NB4 (cell line): ENCODE data around the gene SLC16A3.

ENCODE experiments used
- DNase-seq: peaks from one replicate; pipeline ENCODE4 v3.0.0; 2010; ENCODE audit warnings: low read depth
- H3K4me3 ChIP-seq: one replicate; pipeline ENCODE4 v1.5.1; 2011; ENCODE audit warnings: mild to moderate bottlenecking, low read depth, low read length, moderate library complexity
- CTCF ChIP-seq: IDR thresholded peaks from one replicate; pipeline ENCODE4 v1.5.1; 2012; ENCODE audit warnings: low read depth, low read length
- MAX ChIP-seq: IDR thresholded peaks from 2 replicates; pipeline ENCODE4 v1.6.1; 2011; ENCODE audit warnings: low read depth, low read length
- MYC ChIP-seq: IDR thresholded peaks from 2 replicates; pipeline ENCODE4 v1.6.1; 2011; ENCODE audit warnings: low read depth, low read length
- POLR2A ChIP-seq: IDR thresholded peaks from 2 replicates; pipeline ENCODE4 v1.6.1; 2011; ENCODE audit warnings: mild to moderate bottlenecking; ENCODE audit not compliant: insufficient read length; ENCODE audit errors: extremely low read depth

Gene SLC16A3

GRCh38 chr17:82281076-82281475, 52.2 kb downstream of the SLC16A3 start:
- no peak overlapping the region for H3K4me3 ChIP-seq
- TF ChIP-seq MYC, result no peak
- no peak for TF ChIP-seq CTCF
- no peak for TF ChIP-seq MAX
- no peak for TF ChIP-seq POLR2A
- DNase-seq, result no peak

GRCh38 chr17:82281502-82282238, 52.8 kb downstream of the SLC16A3 start:
- no peak for TF ChIP-seq CTCF
- no peak for TF ChIP-seq MYC
- no peak for TF ChIP-seq POLR2A
- TF ChIP-seq MAX, result 0 out of 2 replicates have a peak, but pooled peaks have one; percentile 33
- H3K4me3 ChIP-seq, result no peak overlapping the region
- DNase-seq, result peak; percentile 66

- no peak overlapping the region for H3K4me3 ChIP-seq
- DNase-seq, result no peak
Observed at GRCh38 chr17:82282239-82283207, 53.7 kb downstream of the SLC16A3 start.

GRCh38 chr17:82283208-82283749, 54.4 kb downstream of the SLC16A3 start:
- DNase-seq, result peak; percentile 89
- TF ChIP-seq POLR2A, result no peak
- TF ChIP-seq MYC, result peak; percentile 60; the same call in 1 of the 2 replicates
- no peak for TF ChIP-seq CTCF
- peak; percentile 63 for TF ChIP-seq MAX
- H3K4me3 ChIP-seq, result no peak overlapping the region

More at GRCh38 chr17:82282239-82283207, 53.7 kb downstream of the SLC16A3 start:
- TF ChIP-seq CTCF, result no peak
- TF ChIP-seq MAX, result no peak
- TF ChIP-seq POLR2A, result no peak
- no peak for TF ChIP-seq MYC

- no peak for DNase-seq
- no peak for TF ChIP-seq POLR2A
- no peak for TF ChIP-seq MAX
- TF ChIP-seq MYC, result no peak
- no peak for TF ChIP-seq CTCF
- H3K4me3 ChIP-seq, result no peak overlapping the region
Observed at GRCh38 chr17:82285141-82285540, 56.3 kb downstream of the SLC16A3 start.
